Smooth muscle cell of the pulmonary artery (primary cell): Measurements from ENCODE around the gene SGO1. TPM values are rescaled to one million over a fixed set of nuclear protein-coding genes. Genes with fewer than 3 reads are reported as not detected.

Experiments
- total RNA-seq: library from RNA; depleted of rRNA; stranded (reverse); fragments of >200 nt; gene quantifications from 2 replicates; pipeline ENCODE4 v1.2.3, GENCODE V29; 2014

The SGO1 gene
- total RNA-seq = 0.83 and 2.2 TPM in 2 replicates

DNA sequence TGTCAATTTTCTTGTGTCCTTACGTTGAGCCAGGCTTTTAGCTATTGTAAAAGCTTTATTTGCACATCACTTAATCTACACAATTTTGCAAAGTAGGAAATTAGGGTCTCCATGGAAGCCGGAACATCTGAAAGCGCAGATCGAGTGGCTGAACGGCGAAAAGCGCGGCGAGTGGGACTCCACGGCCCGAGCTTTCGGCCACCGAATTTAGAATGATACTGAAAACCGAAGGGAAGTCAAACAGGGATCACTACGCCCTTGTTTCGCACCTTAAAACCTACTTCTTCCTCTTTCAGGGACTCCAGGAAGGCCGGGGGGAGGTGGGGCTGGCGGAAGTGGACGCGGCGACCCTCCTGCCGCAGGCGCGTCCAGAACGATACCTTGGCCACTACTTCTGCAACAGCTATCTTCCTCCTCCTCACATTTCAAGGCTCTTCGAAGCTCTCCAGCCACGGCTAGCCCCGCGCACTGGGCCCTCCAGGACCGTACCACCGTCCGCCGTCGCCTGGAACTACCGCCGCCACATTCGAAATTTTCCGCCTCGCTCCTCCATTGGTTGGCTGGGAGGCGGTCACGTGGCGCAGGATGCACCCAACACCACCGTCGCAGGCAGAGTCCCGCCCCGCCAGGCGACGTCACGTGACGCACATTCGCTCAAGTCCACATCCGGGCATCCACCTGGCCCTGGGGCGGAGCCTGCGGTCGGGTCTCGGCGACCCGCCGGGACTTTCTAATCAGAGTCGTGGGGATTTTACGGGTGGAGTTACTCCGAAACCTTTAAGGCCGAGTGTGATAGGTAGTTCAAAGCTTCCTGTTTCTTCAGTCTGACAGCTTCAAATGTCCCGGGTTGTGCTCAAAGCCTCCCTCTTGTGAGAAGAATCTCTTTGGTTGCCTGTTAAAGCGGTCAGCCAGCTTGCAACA, at the start of gene SGO1:
Gene SGO1, minus strand, starts transcription at position 528 of the 921 bp plus-strand sequence. CDS start 2,179 bp downstream, outside the sequence.

Other genes with a start within 250 kb of the SGO1 start
- 53.1 and 68.0 TPM in 2 replicates for gene RAB5A, start 239.1 kb downstream of the SGO1 start, total RNA-seq
- not detected in 2 replicates for gene PP2D1, start 173.9 kb downstream of the SGO1 start, total RNA-seq
- gene KAT2B, start 145.8 kb downstream of the SGO1 start, total RNA-seq = 12.1 and 12.8 TPM in 2 replicates